IMR-90 (cell line): ENCODE data around the gene TBC1D16. TPM values are rescaled to one million over a fixed set of nuclear protein-coding genes. Genes with fewer than 3 reads are reported as not detected.

Experiments used
- ATAC-seq: fragments of 200-7000 bp; cut with Tn5 transposase; 2 replicates; pipeline ENCODE4 v1.9.1; 2020; ENCODE audit warnings: low read depth, mild to moderate bottlenecking, moderate library complexity
- BruUV-seq: library from RNA; stranded (reverse); fragments of 400-500 nt; replicated peaks from 2 replicates; lab custom pipeline; 2021; lab: Mats Ljungman, UMichigan
- CTCF ChIA-PET: fragments of 300-600 bp; formaldehyde crosslinking; extraction: SDS; loops from one replicate; lab custom pipeline; 2021; ENCODE audit warnings: antibody characterized with exemption; lab: Yijun Ruan, JAX
- POLR2A ChIA-PET: fragments of 300-600 bp; sonication (Branson Sonifier 250); formaldehyde crosslinking; loops from one replicate; lab custom pipeline; 2022; ENCODE audit warnings: antibody characterized with exemption; ENCODE audit not compliant: unreplicated experiment; lab: Charles Lee
- DNase-seq: peaks from one replicate; pipeline ENCODE4 v3.0.0; 2013
- H2AFZ ChIP-seq: replicated peaks from 2 replicates; pipeline ENCODE3; 2013; ENCODE audit warnings: low read length, mild to moderate bottlenecking; ENCODE audit not compliant: poor library complexity
- H2AK5ac ChIP-seq: 2 replicates; pipeline ENCODE4 v1.6.1; 2013; ENCODE audit warnings: low read depth, low read length, inconsistent platforms
- H2AK9ac ChIP-seq: replicated peaks from 2 replicates; pipeline ENCODE3; 2013; ENCODE audit warnings: mild to moderate bottlenecking, low read depth, low read length, moderate library complexity; ENCODE audit not compliant: poor library complexity
- H2BK120ac ChIP-seq: 2 replicates; pipeline ENCODE4 v1.6.1; 2013; ENCODE audit warnings: low read depth, low read length, inconsistent platforms
- H2BK15ac ChIP-seq: 3 replicates; pipeline ENCODE4 v1.6.1; 2013; ENCODE audit warnings: low read depth, low read length, inconsistent platforms
- H2BK20ac ChIP-seq: 2 replicates; pipeline ENCODE4 v1.6.1; 2013; ENCODE audit warnings: low read depth, mild to moderate bottlenecking, inconsistent platforms, low read length, moderate library complexity
- H2BK5ac ChIP-seq: 2 replicates; pipeline ENCODE4 v1.6.1; 2013; ENCODE audit warnings: mild to moderate bottlenecking, low read depth, low read length, inconsistent platforms; ENCODE audit not compliant: poor library complexity, severe bottlenecking
- H3K14ac ChIP-seq: replicated peaks from 2 replicates; pipeline ENCODE4 v1.6.1; 2013; ENCODE audit warnings: low read depth, low read length, inconsistent platforms
- H3K18ac ChIP-seq: 2 replicates; pipeline ENCODE4 v1.6.1; 2013; ENCODE audit warnings: low read depth, low read length, control low read depth
- H3K23ac ChIP-seq: 2 replicates; pipeline ENCODE4 v1.6.1; 2013; ENCODE audit warnings: low read depth, low read length, inconsistent platforms
- H3K27ac ChIP-seq: 2 replicates; pipeline ENCODE4 v1.5.1; 2013; ENCODE audit warnings: mild to moderate bottlenecking, control low read depth, low read length; ENCODE audit not compliant: insufficient read depth
- H3K27me3 ChIP-seq: 2 replicates; pipeline ENCODE4 v1.6.1; 2013; ENCODE audit warnings: low read length; ENCODE audit not compliant: control insufficient read depth, insufficient read depth
- H3K36me3 ChIP-seq: 2 replicates; pipeline ENCODE4 v1.6.1; 2013; ENCODE audit warnings: low read length, mixed read lengths; ENCODE audit not compliant: control insufficient read depth, insufficient read depth
- H3K4ac ChIP-seq: 2 replicates; pipeline ENCODE4 v1.6.1; 2013; ENCODE audit warnings: low read depth, low read length, inconsistent platforms
- H3K4me1 ChIP-seq: 2 replicates; pipeline ENCODE4 v1.6.1; 2013; ENCODE audit warnings: low read length, mixed read lengths; ENCODE audit not compliant: control insufficient read depth, insufficient read depth
- H3K4me2 ChIP-seq: 2 replicates; pipeline ENCODE4 v1.6.1; 2013; ENCODE audit warnings: low read depth, mild to moderate bottlenecking, control low read depth, low read length, moderate library complexity
- H3K4me3 ChIP-seq: 2 replicates; pipeline ENCODE4 v1.5.1; 2013; ENCODE audit warnings: low read depth, mild to moderate bottlenecking, control low read depth, low read length, moderate library complexity; ENCODE audit not compliant: insufficient read depth
- H3K56ac ChIP-seq: 2 replicates; pipeline ENCODE4 v1.6.1; 2013; ENCODE audit warnings: low read length, inconsistent platforms; ENCODE audit not compliant: insufficient read depth; ENCODE audit errors: extremely low read depth
- H3K79me1 ChIP-seq, 2 experiments: 2 replicates each; pipeline ENCODE4 v1.6.1; 2013; ENCODE audit warnings: low read length in 2 of 2, inconsistent platforms in 1 of 2, low read depth in 1 of 2
- H3K9ac ChIP-seq: 2 replicates; pipeline ENCODE4 v1.6.1; 2013; ENCODE audit warnings: low read depth, low read length, control low read depth
- H3K9me1 ChIP-seq: 2 replicates; pipeline ENCODE4 v1.6.1; 2013; ENCODE audit warnings: low read length, inconsistent platforms; ENCODE audit not compliant: insufficient read depth
- H3K9me3 ChIP-seq: 2 replicates; pipeline ENCODE4 v1.6.1; 2013; ENCODE audit warnings: low read length; ENCODE audit not compliant: control insufficient read depth, insufficient read depth
- H4K20me1 ChIP-seq: 2 replicates; pipeline ENCODE4 v1.6.1; 2013; ENCODE audit warnings: low read length, inconsistent platforms; ENCODE audit not compliant: insufficient read depth
- H4K5ac ChIP-seq: 2 replicates; pipeline ENCODE4 v1.6.1; 2013; ENCODE audit warnings: mild to moderate bottlenecking, low read depth, low read length, control low read depth
- H4K8ac ChIP-seq, 2 experiments: 2 replicates each; pipeline ENCODE4 v1.6.1; 2013; ENCODE audit warnings: low read depth in 2 of 2, low read length in 2 of 2, control low read depth in 1 of 2, inconsistent platforms in 1 of 2
- H4K91ac ChIP-seq: 2 replicates; pipeline ENCODE4 v1.6.1; 2013; ENCODE audit warnings: low read depth, low read length, inconsistent platforms; ENCODE audit not compliant: insufficient read depth
- BHLHE40 ChIP-seq: fragments of 150-350 bp; IDR thresholded peaks from 2 replicates; pipeline ENCODE4 v1.6.1; 2016; ENCODE audit warnings: mild to moderate bottlenecking, low read depth, low read length
- CEBPB ChIP-seq: IDR thresholded peaks from 2 replicates; pipeline ENCODE4 v1.6.1; 2012; ENCODE audit warnings: low read depth, low read length, improper control_type of control experiment
- CHD1 ChIP-seq: IDR thresholded peaks from 2 replicates; pipeline ENCODE4 v1.6.1; 2012; ENCODE audit warnings: low read depth, low read length, improper control_type of control experiment
- CTCF ChIP-seq: conservative IDR thresholded peaks from 2 replicates; pipeline ENCODE4 v1.5.1; 2012; ENCODE audit warnings: mild to moderate bottlenecking, low read depth, low read length, improper control_type of control experiment
- FOS ChIP-seq: fragments of 150-350 bp; IDR thresholded peaks from 2 replicates; pipeline ENCODE4 v1.6.1; 2016; ENCODE audit warnings: low read depth, low read length
- MAFK ChIP-seq: IDR thresholded peaks from 2 replicates; pipeline ENCODE4 v1.6.1; 2012; ENCODE audit warnings: low read depth, low read length, improper control_type of control experiment
- MAZ ChIP-seq: IDR thresholded peaks from 2 replicates; pipeline ENCODE4 v1.6.1; 2012; ENCODE audit warnings: low read depth, mild to moderate bottlenecking, low read length, improper control_type of control experiment, moderate library complexity, borderline replicate concordance
- MXI1 ChIP-seq: IDR thresholded peaks from 2 replicates; pipeline ENCODE4 v1.6.1; 2012; ENCODE audit warnings: low read depth, mild to moderate bottlenecking, low read length, moderate library complexity, borderline replicate concordance
- NFE2L2 ChIP-seq: fragments of 150-350 bp; IDR thresholded peaks from 2 replicates; pipeline ENCODE4 v1.6.1; 2016; ENCODE audit warnings: low read depth, mild to moderate bottlenecking, low read length
- POLR2A ChIP-seq: IDR thresholded peaks from 2 replicates; pipeline ENCODE4 v1.6.1; 2012; ENCODE audit warnings: mild to moderate bottlenecking, low read depth, low read length
- RAD21 ChIP-seq: IDR thresholded peaks from 2 replicates; pipeline ENCODE4 v1.6.1; 2012; ENCODE audit warnings: low read length, improper control_type of control experiment
- RCOR1 ChIP-seq: IDR thresholded peaks from 2 replicates; pipeline ENCODE4 v1.6.1; 2012; ENCODE audit warnings: mild to moderate bottlenecking, low read length, improper control_type of control experiment; ENCODE audit not compliant: insufficient replicate concordance
- RFX5 ChIP-seq: IDR thresholded peaks from 2 replicates; pipeline ENCODE4 v1.8.0; 2012; ENCODE audit warnings: low read depth, mild to moderate bottlenecking, low read length, moderate library complexity
- SMC3 ChIP-seq: fragments of 150-350 bp; IDR thresholded peaks from 2 replicates; pipeline ENCODE4 v1.6.1; 2016; ENCODE audit warnings: low read depth, mild to moderate bottlenecking, antibody characterized with exemption, low read length, moderate library complexity
- USF2 ChIP-seq: fragments of 150-350 bp; IDR thresholded peaks from 2 replicates; pipeline ENCODE4 v1.6.1; 2017; ENCODE audit warnings: mild to moderate bottlenecking, antibody characterized with exemption, low read length, low read depth
- WGBS, 2 experiments: methylation state at CpG; one replicate each; pipeline versions ENCODE4 v1.1.5 to v1.1.7; 2013; ENCODE audit warnings: missing lambda C conversion rate in 2 of 2; ENCODE audit not compliant: insufficient read length in 1 of 2; ENCODE audit errors: extremely low coverage in 2 of 2; 5-methylcytosine and 5-hydroxymethylcytosine counted together
- dilution Hi-C: fragments of 300-500 bp; cut with HindIII; formaldehyde crosslinking; loops from one replicate; pipeline ENCODE4 v1.14.3; 2018; ENCODE audit warnings: low sequenced_read_pairs; ENCODE audit not compliant: unreplicated experiment
- in situ Hi-C: fragments of 300-500 bp; cut with MboI; formaldehyde crosslinking; loops from 3 replicates; pipeline ENCODE4 v1.14.3; 2019; ENCODE audit warnings: low sequenced_read_pairs, inconsistent platforms, mixed read lengths
- intact Hi-C: fragments of 100-400 bp; cut with micrococcal nuclease; formaldehyde crosslinking; loops from 2 replicates; pipeline ENCODE4 v1.10.0; 2022
- polyA plus RNA-seq, 3 experiments: library from polyadenylated mRNA; depleted of rRNA; stranded (reverse); fragments of >200 nt; gene quantifications; 2 replicates each; pipeline ENCODE4 v1.2.3, GENCODE V29; 2012; ENCODE audit warnings: low replicate concordance in 1 of 3
- total RNA-seq: library from RNA; depleted of rRNA; stranded (reverse); fragments of >200 nt; gene quantifications from 2 replicates; pipeline ENCODE4 v1.2.3, GENCODE V29; 2012
- TF ChIP-seq, protein P1 (sequence below): fragments of 150-350 bp; IDR thresholded peaks from 2 replicates; pipeline ENCODE4 v1.6.1; 2016; ENCODE audit warnings: low read depth, mild to moderate bottlenecking, low read length, moderate library complexity, borderline replicate concordance

The TBC1D16 gene
- total and polyA plus RNA-seq, 2 of the 4 experiments (the other 2 are of a cell fraction) = 10.1 to 16.7 TPM

- H4K91ac ChIP-seq = no peak overlapping the region
- no peak overlapping the region for H3K4me2 ChIP-seq
- H3K4ac ChIP-seq = no peak overlapping the region
- H4K8ac ChIP-seq = no peak overlapping the region
- no peaks in the 10 kb centered on the region for H3K9me1 ChIP-seq
- CTCF ChIA-PET = no interaction called here
- no peak overlapping the region for H2BK15ac ChIP-seq
- no peaks in the 10 kb centered on the region for H3K27me3 ChIP-seq
- H3K4me1 ChIP-seq = no peaks in the 10 kb centered on the region; the same call in 1 of the 2 replicates
- H2AFZ ChIP-seq = no peak overlapping the region
- H3K18ac ChIP-seq = no peak overlapping the region
- TF ChIP-seq, protein P1, sequence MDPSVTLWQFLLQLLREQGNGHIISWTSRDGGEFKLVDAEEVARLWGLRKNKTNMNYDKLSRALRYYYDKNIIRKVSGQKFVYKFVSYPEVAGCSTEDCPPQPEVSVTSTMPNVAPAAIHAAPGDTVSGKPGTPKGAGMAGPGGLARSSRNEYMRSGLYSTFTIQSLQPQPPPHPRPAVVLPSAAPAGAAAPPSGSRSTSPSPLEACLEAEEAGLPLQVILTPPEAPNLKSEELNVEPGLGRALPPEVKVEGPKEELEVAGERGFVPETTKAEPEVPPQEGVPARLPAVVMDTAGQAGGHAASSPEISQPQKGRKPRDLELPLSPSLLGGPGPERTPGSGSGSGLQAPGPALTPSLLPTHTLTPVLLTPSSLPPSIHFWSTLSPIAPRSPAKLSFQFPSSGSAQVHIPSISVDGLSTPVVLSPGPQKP = no peak
- TF ChIP-seq NFE2L2 (no peak), POLR2A (no peak), BHLHE40 (no peak), MXI1 (no peak), SMC3 (no peak), CTCF (no peak), USF2 (no peak), RFX5 (no peak), FOS (no peak), RCOR1 (no peak), RAD21 (no peak), CHD1 (no peak), MAFK (no peak), CEBPB (no peak), MAZ (no peak)
- H2BK120ac ChIP-seq = no peak overlapping the region
- H3K9me3 ChIP-seq = peaks cover 2% of the 10 kb centered on the region; the same call in 1 of the 2 replicates
- H3K14ac ChIP-seq = no peak overlapping the region
- H3K23ac ChIP-seq = no peak overlapping the region
- H3K56ac ChIP-seq = no peak overlapping the region
- no peak overlapping the region for H2AK5ac ChIP-seq
- H4K20me1 ChIP-seq = peaks cover 21% of the 10 kb centered on the region
- intact Hi-C loops = no loop called here
- peaks cover 13% of the 10 kb centered on the region for H3K36me3 ChIP-seq
- POLR2A ChIA-PET = no interaction called here
- H3K79me1 ChIP-seq = peaks cover 7 to 32% of the 10 kb centered on the region in 2 experiments; a peak in 3 of 4 replicates
- no peak overlapping the region for H3K27ac ChIP-seq
- H2BK5ac ChIP-seq = no peak overlapping the region
- ATAC-seq (no peak; the same call in 1 of the 2 replicates), DNase-seq (no peak)
- in situ Hi-C loops = no loop called here
- H2BK20ac ChIP-seq = no peak overlapping the region
- H3K4me3 ChIP-seq = no peak overlapping the region
- dilution Hi-C loops = no loop called here
- H2AK9ac ChIP-seq = no peak overlapping the region
- BruUV-seq = no TSS peak
- WGBS, 2 experiments = no CpG with 5 or more reads among the region's 10 CpGs
- no peak overlapping the region for H4K5ac ChIP-seq
- no peak overlapping the region for H3K9ac ChIP-seq
Observed at GRCh38 chr17:80011989-80012555, 23.6 kb downstream of the TBC1D16 start.
